ENCODE results near the gene TXNDC9.
"Not testable (repeated sequence)": the region's sequence is repeated elsewhere in the genome, so short reads cannot be mapped to it uniquely, and the experiment has no call there.

The TXNDC9 gene

DNA sequence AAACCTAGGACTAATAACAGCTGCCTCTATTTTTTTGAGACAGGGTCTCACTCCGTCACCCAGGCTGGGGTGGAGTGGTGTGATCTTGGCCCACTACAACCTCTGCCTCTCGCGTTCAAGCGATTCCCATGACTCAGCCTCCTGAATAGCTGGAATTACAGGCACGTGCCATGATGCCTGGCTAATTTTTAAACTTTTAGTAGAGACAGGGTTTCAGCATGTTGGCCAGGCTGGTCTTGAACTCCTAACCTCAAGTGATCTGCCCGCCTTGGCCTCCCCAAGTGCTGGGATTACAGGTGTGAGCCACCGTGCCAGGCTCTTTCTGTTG lies 18.3 kb downstream of the TXNDC9 start:
- DNase-seq: not testable (repeated sequence)

DNA sequence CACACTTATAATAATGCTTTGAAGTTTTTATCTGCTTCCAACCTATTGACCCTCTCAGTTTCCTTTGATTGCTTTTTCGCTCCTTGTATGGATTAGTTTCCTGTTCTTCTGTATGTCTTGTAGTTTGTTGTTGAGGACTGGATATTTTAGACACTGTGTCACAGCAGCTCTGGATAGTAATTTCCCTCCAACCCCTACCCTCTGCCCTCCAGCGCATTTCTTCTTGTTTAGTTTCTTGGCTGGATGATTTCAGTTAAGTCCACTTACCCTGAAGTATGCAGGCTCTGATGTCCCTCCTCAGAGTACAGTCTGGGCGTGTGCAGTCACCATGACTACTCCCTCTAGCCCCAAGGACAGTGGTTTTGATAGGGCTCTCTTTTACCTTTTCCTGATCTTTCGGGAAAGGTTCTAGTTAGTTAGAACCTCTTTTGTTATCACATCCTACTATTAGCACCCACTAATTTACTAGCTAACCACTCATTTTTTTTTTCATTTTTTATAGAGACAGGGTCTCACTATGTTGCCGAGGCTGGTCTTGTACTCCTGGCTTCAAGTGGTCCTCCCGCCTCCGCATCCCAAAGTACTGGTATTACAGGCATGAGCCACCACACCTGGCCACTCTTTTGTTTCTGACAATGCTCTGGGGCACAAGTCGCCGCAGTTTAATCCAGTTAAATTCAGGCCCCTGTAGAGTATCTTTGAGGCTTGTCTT lies 18.8 kb downstream of the TXNDC9 start:
- DNase-seq: no peak

- not testable (repeated sequence) for DNase-seq
Observed at GRCh38 chr2:99301097-99301496, 35.0 kb downstream of the TXNDC9 start, which contains the start of gene LYG1. Gene LYG1 (minus strand): TSS chr2:99301197. CDS start chr2:99295670, 5,527 bp downstream.

GRCh38 chr2:99299580-99299979 lies 36.6 kb downstream of the TXNDC9 start:
- DNase-seq: no peak

DNA sequence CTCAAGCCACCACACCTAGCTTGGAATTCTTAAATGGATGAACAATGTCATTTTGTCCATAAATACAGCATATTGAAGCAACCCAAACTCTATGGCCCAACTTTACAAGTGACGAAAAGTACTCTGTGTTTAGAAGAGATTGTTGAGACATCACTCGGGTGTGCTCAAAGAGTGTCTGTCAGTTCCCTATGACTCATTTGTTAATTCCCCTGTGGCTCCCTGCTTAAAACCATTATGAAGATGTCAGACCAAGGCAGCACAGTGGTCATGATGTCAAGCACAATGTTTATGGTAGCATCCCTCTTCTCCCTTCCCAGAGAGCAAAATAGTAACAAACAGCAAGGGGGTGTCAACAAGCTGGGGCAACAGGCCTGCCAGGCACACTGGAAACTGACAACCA lies 38.1 kb downstream of the TXNDC9 start:
- DNase-seq: no peak

DNA sequence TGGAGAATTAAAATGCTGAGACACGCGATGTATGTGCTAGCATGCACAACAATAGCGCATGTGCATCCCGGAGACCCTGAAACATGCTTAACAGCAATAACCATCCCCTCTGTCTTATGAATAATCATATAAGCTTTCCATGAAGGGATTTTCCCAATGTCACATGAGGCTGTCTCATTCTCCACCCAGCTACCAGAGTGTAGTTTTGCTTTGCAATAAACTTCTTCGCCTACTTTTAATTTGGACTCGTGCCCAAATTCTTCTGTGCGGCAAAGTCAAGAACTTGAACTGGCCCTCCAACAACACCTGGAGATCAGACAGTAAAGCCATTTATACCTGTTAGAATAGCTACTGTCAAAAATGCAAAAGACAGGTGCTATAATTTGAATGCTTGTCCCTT lies 50.6 kb downstream of the TXNDC9 start:
- no peak for DNase-seq

- DNase-seq: no peak
Observed at GRCh38 chr2:99279969-99280695, 56.0 kb downstream of the TXNDC9 start.

DNA sequence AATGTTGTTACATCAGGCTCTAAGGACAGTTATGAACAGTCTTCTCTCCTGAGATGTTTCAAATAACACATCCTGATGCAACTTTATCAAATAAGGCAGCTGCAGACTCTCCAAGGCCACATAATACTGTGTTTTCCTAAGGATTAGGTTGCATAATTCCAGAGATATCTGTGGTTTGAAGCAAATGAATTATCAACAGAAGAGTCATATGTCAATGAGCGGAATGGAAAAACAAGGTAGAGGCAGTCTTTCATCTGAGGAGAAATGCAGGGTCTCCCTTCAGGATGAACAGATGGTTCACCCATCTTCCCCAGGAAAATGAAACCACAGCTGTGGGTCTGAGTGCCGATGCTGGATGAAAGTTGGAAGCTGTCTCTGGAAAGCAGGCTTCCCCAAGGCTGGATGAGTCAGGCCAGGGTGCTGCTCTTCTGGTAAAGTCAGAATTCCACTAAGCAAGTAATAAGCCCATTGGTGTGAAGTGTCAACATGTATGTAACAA lies 57.3 kb downstream of the TXNDC9 start:
- DNase-seq: no peak

GRCh38 chr2:99278195-99278765 lies 57.9 kb downstream of the TXNDC9 start:
- not testable (repeated sequence) for DNase-seq

DNA sequence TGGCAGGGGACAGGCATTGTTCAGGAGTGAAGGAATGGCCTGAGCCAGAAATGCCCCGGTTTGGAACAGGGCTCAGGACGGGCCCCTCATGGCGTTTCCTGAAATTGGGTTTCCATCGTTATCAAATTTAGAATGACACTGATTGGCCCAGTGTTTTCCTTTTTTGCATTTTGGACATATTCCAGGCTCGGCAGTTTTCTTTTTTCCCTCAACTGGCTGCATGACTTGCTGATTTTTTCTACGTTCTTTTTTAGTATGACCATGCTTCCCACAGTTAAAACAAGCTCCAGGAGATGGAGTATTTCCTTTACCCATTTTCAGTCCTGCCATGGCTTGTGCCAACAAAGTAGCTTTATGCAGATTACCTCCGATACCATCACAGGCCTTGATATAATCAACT lies 60.3 kb downstream of the TXNDC9 start:
- DNase-seq: no peak
